ENCODE results near the gene SUN1.
"Not testable (repeated sequence)": the region's sequence is repeated elsewhere in the genome, so short reads cannot be mapped to it uniquely, and the experiment has no call there.

Gene SUN1

DNA sequence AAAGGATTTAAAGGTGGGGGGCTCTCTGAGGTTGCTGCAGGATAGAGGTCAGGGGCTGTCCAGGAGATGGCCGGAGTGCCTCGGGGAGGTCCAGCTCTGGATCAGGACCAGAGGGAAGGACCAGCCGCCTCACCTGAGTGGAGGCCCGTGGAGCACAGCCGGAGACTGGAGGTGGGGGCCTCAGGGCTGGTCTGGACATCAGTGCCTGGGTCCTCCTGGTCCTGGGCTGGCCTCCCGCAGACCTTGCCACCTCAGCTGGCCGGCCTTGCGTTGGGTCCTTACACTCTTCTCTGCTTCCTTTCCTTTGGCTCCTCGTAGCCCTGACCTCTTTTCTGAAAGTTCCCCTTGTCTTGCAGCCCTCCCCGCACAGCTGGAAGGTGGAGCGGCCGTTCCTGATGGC is 2.0 kb downstream of the SUN1 start:
- DNase-seq (ENCODE audit: low read depth) = no peak

DNA sequence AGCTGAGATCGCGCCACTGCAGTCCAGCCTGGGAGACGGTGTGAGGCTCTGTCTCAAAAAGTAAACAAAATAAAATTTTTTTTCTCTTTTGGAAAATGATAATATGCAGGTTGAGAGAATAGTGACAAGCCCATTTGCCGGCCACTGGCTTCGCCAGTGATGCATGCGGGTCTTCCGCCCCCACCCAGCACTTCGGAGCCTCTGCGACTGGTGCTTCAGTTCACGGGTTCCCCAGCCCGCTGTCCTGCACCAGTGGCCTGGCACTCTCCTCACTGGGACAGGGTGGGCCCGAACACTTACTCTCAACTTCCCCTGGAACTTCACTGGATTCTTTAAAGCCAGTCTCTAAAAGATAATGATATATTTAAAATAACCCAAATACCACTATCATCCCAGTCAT is 2.7 kb downstream of the SUN1 start:
- DNase-seq (ENCODE audit: low read depth) = no peak

DNA sequence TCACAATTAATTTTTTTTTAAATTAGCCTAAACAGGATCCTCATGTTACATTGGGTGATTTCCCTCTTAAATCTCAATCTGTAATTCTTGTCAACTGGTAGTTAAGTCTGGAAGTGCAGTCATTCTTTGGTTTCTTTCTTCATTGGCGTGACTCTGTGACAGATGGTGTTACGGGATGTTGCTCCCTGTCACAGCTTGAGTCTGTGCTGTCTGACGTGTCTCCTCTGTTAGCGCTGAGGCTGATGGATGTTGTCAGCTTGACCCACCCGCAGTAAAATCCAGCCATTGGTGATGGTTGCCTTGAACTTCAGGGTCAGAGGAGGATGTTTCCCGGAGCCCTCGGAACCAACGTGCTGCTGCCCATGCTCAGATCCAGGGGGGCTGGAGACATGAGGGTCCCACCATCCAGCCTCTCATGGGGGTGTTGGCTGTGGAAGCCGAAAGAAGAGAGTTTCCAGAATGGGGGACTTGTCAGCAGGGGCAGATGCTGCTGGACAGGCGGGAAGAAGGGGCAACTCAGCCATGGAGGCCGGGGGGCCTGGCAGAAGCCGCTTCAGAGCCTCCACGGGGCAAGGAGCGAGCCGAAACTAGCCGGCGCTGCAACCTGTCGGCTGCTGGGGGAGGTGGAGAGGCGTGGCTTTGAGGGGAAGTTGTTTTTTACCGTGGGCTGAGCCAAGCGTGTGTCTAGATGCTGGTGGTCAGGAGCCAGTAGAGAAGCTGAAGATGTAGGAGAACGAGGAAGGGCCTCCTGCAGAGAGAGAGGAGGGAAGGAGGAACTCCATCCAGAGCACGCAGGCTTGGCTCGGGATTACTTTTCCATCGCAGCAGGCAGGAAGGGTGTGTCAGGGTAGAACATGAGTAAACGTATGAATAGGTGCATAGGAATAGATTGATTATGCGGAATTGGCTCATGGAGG is 3.5 kb downstream of the SUN1 start:
- DNase-seq (ENCODE audit: low read depth) = no peak

DNA sequence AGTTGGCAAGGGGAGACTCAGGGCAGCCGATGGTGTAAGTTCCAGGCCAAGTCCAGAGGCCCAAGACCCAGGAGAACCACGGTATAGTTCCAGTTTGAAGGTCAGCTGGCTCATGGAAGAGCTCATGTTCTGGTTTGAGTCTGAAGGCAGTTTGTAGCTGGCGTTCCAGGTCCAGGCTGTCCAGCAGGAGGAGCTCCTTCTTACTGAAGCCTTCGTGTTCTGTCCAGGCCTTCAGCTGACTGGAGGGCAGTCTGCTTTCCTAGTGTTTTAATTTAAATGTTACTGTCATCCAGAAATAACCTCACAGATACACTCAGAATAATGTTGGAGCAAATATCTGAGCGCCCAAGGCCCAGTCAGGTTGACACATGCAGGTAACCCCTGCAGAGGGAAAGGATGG is 4.2 kb downstream of the SUN1 start:
- DNase-seq (ENCODE audit: low read depth) = no peak

DNA sequence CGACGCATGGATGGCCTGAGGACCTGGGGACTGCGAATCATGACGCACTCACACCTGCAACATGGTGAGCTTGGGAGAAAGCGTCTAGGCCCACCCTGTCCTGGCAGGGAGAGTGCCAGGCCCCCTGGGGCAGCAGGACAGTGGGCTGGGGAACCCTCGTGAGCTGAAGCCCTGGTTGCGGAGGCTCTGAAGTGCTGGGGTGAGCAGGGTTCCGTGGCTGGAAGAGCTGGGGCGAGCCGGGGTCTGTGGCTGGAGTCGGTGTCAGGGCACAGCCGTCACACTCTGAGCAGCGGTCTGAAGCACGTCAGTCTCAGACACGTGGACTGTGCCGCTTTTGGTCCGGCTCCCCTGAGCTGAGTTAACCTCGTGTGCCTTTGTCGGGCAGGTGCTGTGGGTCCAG is 4.7 kb downstream of the SUN1 start:
- DNase-seq (ENCODE audit: low read depth) = no peak

DNA sequence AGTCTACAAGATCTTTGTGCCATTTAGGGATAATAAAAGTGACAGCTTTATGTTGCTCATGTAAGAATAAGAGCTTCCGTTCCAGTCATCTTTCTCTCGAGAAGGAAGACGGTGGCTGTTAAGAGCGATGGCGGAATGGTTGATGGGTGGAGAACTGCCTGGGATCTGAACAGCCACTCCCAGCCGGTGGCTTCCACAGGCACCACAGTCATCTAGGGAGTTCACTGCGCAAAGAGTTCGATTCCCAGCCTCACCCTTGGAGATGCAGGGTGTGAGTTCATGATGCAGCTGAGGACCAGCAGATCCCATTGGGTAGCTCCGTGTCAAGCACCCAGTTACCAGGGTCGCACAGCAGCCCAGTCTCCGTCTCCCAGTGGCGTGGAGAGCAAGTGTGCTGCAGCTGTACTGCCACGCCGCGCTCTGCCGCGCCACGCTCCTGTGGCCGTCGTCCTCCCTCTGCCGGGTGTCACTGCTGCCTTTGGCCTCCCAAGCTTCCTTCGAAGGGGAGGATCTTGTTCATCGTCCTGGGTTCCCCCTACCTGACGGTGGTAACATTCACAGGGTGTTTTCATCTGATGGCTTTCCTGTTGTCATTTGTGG is 7.8 kb downstream of the SUN1 start:
- no peak for DNase-seq (ENCODE audit: low read depth)

DNA sequence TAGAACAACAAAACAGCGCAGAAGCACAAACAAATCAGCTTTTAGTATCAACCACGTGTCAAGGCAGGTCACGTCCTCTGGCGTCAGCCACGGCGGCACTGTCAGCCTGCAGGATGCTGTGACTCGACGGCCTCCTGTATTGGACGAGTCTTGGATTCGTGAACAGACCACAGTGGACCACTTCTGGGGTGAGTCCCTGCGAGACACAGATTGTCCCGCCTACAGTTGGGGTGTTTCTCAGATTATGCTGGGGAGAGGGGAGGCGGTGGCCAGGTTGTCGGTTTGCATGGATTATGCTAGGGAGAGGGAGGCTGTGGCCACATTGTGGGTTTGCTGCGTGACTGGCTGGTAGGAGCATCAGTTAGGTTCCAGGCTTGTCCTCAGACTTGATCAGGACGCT is 9.7 kb downstream of the SUN1 start:
- no peak for DNase-seq (ENCODE audit: low read depth)

DNA sequence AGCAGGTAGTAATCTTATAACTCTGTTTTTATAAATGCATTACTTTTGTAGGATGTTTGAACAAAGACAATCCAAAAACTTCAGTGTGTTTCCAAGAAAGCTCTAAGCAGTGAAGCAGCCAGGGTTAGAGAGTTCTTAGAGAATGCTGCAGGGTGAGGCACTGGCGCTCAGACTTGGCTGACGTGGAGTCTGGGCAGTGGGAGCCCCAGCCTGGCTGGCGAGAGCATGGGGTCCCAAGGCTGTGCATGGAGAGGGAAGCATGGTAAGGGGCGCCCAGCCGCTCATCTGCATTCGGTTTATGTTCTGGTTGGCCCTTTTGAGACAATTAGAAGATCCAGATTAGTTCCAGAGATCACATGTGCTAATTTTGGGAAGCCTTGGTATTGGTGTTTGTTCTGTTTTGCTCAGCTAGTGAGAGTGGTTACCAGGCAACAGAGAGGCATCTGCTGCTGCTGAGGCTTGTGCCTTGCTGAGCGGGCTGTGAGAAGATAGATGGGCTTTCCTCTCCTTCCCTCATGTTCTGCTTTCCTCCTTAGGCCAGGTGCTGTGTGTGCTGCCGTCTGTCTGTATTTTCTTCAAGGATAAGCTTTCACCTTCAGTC is 10.3 kb downstream of the SUN1 start:
- no peak for DNase-seq (ENCODE audit: low read depth)

DNA sequence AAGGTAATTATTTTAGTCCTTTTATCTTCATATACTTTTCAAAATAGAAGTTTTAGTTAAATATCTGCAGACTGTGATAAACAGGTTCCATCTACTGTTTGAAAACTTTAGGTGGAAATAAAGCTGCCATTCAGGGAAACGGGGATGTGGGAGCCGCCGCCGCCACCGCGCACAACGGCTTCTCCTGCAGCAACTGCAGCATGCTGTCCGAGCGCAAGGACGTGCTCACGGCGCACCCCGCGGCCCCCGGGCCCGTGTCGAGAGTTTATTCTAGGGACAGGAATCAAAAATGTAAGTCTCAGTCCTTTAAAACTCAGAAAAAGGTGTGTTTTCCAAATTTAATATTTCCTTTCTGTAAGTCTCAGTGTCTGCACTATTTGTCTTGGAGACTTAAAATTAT is 11.0 kb downstream of the SUN1 start:
- DNase-seq (ENCODE audit: low read depth) = no peak

DNA sequence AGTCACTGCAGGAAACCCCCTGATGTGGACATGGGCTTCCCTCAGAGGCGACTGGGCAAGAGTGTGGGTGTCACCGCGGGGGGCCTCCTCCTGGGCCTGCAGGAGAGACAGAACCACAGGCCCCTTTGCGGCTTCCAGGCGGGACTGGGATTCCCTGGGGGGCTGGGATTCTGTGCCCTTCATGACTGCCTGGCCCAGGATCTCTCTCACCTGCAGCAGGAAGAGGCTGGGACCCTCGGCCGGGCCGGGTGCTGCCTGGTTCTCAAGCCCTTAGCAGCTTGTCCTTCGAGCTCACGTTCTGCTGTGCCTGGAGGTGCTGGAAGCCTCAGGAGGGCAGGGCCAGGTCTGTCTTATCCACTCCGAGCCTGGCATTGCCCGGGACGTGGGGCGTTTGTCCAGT is 11.8 kb downstream of the SUN1 start:
- DNase-seq (ENCODE audit: low read depth) = no peak

DNA sequence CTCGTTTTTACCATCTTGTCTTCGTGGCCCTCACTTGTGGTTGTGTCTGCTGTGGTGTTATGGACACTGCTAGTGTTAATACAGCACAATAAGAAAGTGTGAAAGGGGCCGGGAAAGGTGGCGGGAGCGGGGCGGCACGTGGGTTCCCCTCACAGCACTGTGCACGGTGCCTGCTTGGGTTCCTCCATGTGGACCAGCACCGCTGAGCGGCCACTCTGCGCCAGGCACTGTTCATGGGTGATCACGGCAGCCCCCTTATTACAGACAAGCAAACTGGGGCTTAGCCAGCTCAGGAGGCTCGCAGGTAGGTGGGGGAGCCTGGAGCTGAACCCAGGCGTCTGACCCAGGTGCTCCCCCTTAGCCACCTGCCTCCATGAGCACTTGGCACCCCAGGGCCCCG is 12.2 kb downstream of the SUN1 start:
- DNase-seq (ENCODE audit: low read depth) = no peak

DNA sequence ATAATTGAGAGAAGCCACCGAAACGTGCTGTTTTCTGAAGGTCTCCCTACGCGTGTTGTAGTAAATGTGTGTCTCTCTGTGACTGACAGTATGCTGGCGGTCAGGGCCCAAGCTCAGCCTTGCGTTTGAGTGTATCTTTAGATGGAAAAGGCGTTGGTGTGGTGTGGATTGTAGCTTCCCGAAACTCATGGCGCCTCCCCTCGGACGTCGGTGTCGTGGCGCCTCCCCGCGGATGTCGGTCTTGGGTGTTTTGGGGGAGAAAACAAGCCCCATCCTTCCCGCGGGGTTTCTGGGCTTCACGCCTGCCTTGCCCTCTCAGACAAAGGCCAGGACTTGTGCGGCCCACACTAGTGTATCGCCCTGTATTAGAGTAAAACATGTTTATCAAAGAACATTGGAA is 12.8 kb downstream of the SUN1 start:
- no peak for DNase-seq (ENCODE audit: low read depth)

DNA sequence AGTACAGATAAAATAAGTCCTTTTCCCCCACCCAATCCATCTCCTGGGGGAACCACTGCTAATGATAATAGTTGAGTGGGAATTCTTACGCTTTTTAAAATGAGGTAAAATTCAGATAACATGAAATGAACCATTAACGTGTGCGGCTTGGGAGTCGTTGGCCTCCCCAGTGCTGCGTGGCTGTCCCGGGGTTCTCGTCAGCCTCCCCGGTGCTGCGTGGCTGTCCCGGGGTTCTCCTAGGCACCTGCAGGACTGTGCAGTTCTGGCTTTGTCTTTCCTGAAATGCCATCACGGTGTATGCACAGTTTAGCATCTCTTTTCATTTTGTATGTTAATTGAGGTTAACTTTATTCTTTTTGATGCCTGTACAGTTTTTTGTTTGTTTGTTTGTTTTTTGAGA is 13.5 kb downstream of the SUN1 start:
- no peak for DNase-seq (ENCODE audit: low read depth)

DNA sequence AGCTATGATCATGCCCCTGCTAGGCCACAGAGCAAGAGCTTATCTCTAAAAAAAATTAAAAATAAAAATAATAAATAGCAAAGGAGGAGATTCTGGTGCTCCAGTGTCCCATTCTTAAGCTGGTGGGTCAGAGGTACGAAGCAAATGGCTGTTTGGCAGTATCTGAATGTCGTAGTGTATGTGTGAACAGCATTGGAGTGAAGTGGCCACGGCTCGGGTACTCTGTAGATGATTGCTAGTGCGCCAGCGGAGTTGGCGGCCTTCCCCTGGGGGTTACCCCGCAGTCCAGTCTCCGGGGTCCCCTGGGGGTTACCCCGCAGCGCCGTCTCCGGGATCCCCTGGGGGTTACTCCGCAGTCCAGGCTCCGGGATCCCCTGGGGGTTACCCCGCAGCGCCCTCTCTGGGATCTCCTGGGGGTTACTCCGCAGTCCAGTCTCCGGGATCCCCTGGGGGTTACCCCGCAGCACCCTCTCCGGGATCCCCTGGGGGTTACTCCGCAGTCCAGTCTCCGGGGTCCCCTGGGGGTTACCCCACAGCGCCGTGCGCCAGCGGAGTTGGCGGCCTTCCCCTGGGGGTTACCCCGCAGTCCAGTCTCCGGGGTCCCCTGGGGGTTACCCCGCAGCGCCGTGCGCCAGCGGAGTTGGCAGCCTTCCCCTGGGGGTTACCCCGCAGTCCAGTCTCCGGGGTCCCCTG is 14.8 kb downstream of the SUN1 start:
- DNase-seq (ENCODE audit: low read depth) = not testable (repeated sequence)

DNA sequence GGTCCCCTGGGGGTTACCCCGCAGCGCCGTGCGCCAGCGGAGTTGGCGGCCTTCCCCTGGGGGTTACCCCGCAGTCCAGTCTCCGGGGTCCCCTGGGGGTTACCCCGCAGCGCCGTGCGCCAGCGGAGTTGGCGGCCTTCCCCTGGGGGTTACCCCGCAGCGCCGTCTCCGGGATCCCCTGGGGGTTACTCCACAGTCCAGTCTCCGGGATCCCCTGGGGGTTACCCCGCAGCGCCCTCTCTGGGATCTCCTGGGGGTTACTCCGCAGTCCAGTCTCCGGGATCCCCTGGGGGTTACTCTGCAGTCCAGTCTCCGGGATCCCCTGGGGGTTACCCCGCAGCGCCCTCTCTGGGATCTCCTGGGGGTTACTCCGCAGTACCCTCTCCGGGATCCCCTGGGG is 15.5 kb downstream of the SUN1 start:
- DNase-seq (ENCODE audit: low read depth) = not testable (repeated sequence)

DNA sequence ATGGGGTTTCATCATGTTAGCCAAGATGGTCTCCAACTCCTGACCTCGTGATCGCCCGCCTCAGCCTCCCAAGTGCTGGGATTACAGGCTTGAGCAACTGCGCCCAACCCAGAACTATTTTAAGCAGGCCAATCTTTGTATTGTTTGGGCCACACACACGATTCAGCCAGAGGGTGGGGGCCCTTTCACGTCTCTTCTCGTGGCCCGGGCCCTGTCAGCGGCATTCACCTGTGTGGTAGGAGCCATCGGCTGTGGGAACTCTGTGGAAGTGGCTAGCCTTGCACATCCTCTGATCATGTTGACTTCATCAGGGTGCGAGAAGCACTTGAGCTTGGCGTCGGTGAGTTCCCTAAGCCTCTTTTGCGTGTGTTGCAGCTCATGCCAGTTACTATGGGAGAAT is 16.9 kb downstream of the SUN1 start:
- DNase-seq (ENCODE audit: low read depth) = no peak

DNA sequence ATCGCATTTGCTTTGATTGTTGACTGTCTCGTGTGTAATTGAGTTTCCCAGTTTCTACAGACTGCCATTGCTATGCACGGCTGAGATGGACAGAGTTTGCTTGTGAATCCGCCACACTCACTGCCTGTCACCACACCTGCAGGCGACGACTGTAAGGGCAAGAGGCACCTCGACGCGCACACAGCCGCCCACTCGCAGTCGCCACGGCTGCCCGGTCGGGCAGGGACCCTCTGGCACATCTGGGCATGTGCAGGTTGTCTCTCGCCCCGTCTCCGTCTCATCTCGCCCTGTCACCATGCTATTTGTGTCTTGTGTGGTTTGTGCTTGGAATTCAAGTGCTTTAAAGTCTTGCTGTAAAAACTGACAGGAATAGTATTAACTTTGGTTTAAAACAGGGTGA is 17.5 kb downstream of the SUN1 start:
- no peak for DNase-seq (ENCODE audit: low read depth)

DNA sequence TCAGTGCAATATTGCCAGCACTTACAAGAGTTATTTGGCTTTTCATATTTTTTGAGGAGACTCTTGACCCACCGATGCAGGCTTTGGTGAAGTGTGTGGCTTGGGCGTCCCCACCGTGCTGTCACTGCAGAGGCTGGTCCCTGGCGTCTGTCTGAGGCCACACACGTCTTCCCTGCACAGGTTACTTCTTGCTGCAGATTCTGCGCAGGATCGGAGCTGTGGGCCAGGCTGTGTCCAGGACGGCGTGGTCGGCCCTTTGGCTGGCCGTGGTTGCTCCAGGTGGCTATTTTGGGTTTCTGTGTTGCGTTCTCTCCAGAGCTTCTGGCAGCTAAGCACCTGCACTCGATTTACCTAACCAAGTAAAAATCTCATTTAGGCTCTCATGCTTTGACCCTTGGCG is 18.9 kb downstream of the SUN1 start:
- no peak for DNase-seq (ENCODE audit: low read depth)

DNA sequence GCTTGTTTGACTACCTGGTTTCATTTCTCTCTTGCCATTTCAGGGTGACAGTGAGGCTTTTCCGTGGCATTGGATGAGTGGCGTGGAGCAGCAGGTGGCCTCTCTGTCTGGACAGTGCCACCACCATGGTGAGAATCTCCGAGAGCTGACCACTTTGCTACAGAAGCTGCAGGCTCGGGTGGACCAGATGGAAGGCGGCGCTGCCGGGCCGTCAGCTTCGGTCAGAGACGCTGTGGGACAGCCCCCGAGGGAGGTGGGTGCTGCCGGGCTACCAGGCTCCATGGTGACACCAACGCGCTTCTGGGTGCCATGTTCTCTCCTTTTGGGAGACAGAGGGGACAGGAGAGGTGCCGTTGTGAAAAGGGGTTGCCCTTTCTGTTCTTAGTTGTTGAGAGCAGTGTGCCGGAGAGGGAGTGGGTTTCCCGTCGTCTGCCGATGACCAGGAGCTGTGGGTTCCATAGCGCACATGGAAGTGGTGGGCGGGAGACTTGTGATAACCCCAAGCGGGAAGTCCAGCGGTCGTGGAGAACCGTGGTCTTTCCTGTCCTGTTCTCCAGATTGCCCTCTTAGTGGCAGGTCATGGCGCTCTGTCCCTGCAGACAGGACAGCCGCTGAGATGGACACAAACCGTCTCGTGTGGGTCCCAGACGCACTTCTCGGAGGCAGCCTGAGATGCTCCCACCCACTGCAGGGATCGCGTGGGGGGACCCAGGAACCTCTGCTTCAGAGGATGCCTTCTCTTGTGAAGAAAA is 21.3 kb downstream of the SUN1 start:
- DNase-seq (ENCODE audit: low read depth) = no peak

DNA sequence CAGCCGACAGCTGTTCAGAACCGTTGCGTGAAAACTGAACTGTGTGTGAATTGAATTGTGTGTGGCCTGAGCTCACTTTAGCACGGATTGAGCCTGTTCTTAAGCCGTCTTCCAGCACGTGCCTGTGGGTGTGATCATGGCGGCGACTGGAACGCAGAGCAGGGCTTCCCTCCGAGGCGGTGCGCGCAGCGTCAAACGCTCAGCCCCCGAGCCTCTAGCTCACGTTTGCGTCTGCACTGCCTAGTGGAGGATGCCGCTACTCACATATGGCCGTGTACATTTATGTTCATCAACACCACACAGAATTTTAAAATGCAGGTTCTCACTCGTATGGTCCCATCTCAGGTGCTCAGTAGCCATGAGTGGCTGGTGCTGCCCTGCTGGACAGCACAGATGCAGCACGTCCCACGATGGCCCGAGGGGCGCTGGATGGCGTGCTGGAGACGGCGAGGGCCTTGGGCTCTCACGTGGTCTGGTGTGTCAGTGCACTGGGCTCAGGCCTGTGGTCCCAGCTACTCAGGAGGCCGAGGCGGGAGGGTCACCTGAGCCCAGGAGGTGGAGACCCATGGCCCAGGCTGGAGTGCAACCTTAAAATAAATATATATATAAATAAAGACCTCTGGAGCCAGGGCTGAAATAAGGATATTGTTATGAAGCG is 22.0 kb downstream of the SUN1 start:
- no peak for DNase-seq (ENCODE audit: low read depth)

DNA sequence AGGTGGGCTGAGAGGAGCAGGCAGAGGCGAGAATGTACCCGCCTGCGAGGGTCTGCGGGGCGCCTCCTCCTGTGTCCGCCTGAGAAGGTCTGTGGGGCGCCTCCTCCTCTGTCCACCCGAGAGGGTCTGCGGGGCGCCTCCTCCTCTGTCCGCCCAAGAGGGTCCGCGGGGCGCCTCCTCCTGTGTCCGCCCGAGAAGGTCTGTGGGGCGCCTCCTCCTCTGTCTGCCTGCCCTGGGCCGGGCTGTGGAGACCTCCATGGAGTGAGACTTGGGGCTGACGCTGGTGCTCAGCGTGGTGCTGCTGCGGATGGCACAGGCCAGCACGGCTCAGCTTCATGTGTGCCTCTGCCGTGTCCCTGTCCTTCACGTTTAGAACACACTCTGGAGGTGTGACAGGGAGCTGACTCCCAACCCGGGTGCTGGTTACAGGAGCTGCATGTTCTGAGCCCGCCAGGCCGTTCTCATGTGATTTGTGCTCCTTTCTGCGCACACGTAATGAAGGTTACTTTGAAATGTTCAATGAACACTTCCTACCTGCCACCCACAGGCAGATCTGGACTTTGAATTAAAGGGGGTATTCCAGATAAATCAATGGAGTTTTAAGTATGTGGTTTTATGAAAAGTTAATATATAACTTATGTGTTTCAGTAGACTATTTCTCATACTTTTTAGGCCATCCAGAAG is 23.6 kb downstream of the SUN1 start:
- DNase-seq (ENCODE audit: low read depth) = no peak

Measured in stimulated activated CD8-positive, alpha-beta memory T cell treated with anti-CD3 and anti-CD28 coated beads, Interleukin-15, amount 100 ng/mL, for 1 hour (primary cell).